H9 (cell line): Measurements from ENCODE around the gene TUBB2A. TPM values are rescaled to one million over a fixed set of nuclear protein-coding genes. Genes with fewer than 3 reads are reported as not detected.
"Not testable (repeated sequence)": the region's sequence is repeated elsewhere in the genome, so short reads cannot be mapped to it uniquely, and the experiment has no call there.

Source experiments
- DNase-seq: peaks from one replicate; pipeline ENCODE4 v3.0.0-alpha.2; 2017
- H2AFZ ChIP-seq: one replicate; pipeline ENCODE4 v1.6.1; 2013; ENCODE audit warnings: mild to moderate bottlenecking, low read length, control low read depth, moderate library complexity
- H2AK5ac ChIP-seq: 2 replicates; pipeline ENCODE4 v1.6.1; 2013; ENCODE audit warnings: low read length, control low read depth, mixed read lengths; ENCODE audit not compliant: insufficient read length
- H2BK120ac ChIP-seq: one replicate; pipeline ENCODE4 v1.6.1; 2013; ENCODE audit warnings: low read depth, mild to moderate bottlenecking, low read length, control low read depth, inconsistent platforms; ENCODE audit not compliant: poor library complexity, severe bottlenecking
- H2BK12ac ChIP-seq: 2 replicates; pipeline ENCODE4 v1.6.1; 2013; ENCODE audit warnings: low read length, control low read depth, mixed read lengths, low read depth; ENCODE audit not compliant: insufficient read length
- H2BK15ac ChIP-seq: 2 replicates; pipeline ENCODE4 v1.6.1; 2013; ENCODE audit warnings: low read depth, low read length, control low read depth
- H2BK20ac ChIP-seq: one replicate; pipeline ENCODE4 v1.6.1; 2013; ENCODE audit warnings: low read depth, mild to moderate bottlenecking, low read length, control low read depth, inconsistent platforms; ENCODE audit not compliant: poor library complexity, severe bottlenecking
- H2BK5ac ChIP-seq: 2 replicates; pipeline ENCODE4 v1.6.1; 2013; ENCODE audit warnings: low read length, control low read depth, mixed read lengths; ENCODE audit not compliant: insufficient read length
- H3K14ac ChIP-seq: 2 replicates; pipeline ENCODE4 v1.6.1; 2013; ENCODE audit warnings: low read length, control low read depth; ENCODE audit not compliant: insufficient read depth
- H3K18ac ChIP-seq: 2 replicates; pipeline ENCODE4 v1.6.1; 2013; ENCODE audit warnings: low read depth, mild to moderate bottlenecking, mixed read lengths, low read length, control low read depth; ENCODE audit not compliant: insufficient read length
- H3K23ac ChIP-seq: 2 replicates; pipeline ENCODE4 v1.6.1; 2013; ENCODE audit warnings: low read length, control low read depth, mixed read lengths, low read depth; ENCODE audit not compliant: insufficient read length
- H3K23me2 ChIP-seq: 2 replicates; pipeline ENCODE4 v1.6.1; 2013; ENCODE audit warnings: low read depth, mild to moderate bottlenecking, mixed read lengths, low read length, control low read depth; ENCODE audit not compliant: insufficient read length, poor library complexity, severe bottlenecking
- H3K27ac ChIP-seq: 2 replicates; pipeline ENCODE4 v1.5.1; 2013; ENCODE audit warnings: low read length, control low read depth, mixed read lengths, low read depth; ENCODE audit not compliant: insufficient read length
- H3K27me3 ChIP-seq: 2 replicates; pipeline ENCODE4 v1.6.1; 2013; ENCODE audit warnings: low read length, control low read depth, inconsistent platforms; ENCODE audit not compliant: insufficient read depth
- H3K4ac ChIP-seq: 2 replicates; pipeline ENCODE4 v1.6.1; 2013; ENCODE audit warnings: low read depth, mild to moderate bottlenecking, control low read depth, inconsistent platforms, low read length, moderate library complexity
- H3K4me1 ChIP-seq: 2 replicates; pipeline ENCODE4 v1.6.1; 2013; ENCODE audit warnings: low read length, control low read depth, inconsistent platforms; ENCODE audit not compliant: insufficient read depth
- H3K4me2 ChIP-seq: 2 replicates; pipeline ENCODE4 v1.6.1; 2013; ENCODE audit warnings: low read length, control low read depth, mixed read lengths; ENCODE audit not compliant: insufficient read length, insufficient read depth
- H3K56ac ChIP-seq: 2 replicates; pipeline ENCODE4 v1.6.1; 2013; ENCODE audit warnings: low read depth, mild to moderate bottlenecking, mixed read lengths, low read length, control low read depth; ENCODE audit not compliant: insufficient read length
- H3K79me1 ChIP-seq: 2 replicates; pipeline ENCODE4 v1.6.1; 2013; ENCODE audit warnings: low read depth, mild to moderate bottlenecking, moderate library complexity, low read length, control low read depth, inconsistent platforms; ENCODE audit not compliant: insufficient read depth, poor library complexity, severe bottlenecking
- H3K79me2 ChIP-seq: 2 replicates; pipeline ENCODE4 v1.6.1; 2013; ENCODE audit warnings: low read length, control low read depth, inconsistent platforms; ENCODE audit not compliant: insufficient read depth
- H3K9ac ChIP-seq: 2 replicates; pipeline ENCODE4 v1.6.1; 2013; ENCODE audit warnings: low read length, control low read depth, mixed read lengths; ENCODE audit not compliant: insufficient read length; ENCODE audit errors: extremely low read depth
- H3K9me3 ChIP-seq: one replicate; pipeline ENCODE4 v1.6.1; 2013; ENCODE audit warnings: low read depth, low read length, inconsistent platforms; ENCODE audit not compliant: control insufficient read depth
- H3T11ph ChIP-seq: one replicate; pipeline ENCODE4 v1.6.1; 2013; ENCODE audit warnings: mild to moderate bottlenecking, low read length, control low read depth, inconsistent platforms
- H4K20me1 ChIP-seq: one replicate; pipeline ENCODE4 v1.6.1; 2013; ENCODE audit not compliant: control insufficient read depth, insufficient read length, insufficient read depth
- H4K5ac ChIP-seq: 2 replicates; pipeline ENCODE4 v1.6.1; 2013; ENCODE audit warnings: low read depth, mild to moderate bottlenecking, mixed read lengths, low read length, control low read depth; ENCODE audit not compliant: insufficient read length
- H4K8ac ChIP-seq: replicated peaks from 2 replicates; pipeline ENCODE4 v1.6.1; 2013; ENCODE audit warnings: low read length, control low read depth, mixed read lengths, low read depth; ENCODE audit not compliant: insufficient read length
- H4K91ac ChIP-seq: 2 replicates; pipeline ENCODE4 v1.6.1; 2013; ENCODE audit warnings: low read depth, mild to moderate bottlenecking, moderate library complexity, mixed read lengths, low read length, control low read depth; ENCODE audit not compliant: insufficient read length
- H3K27ac Mint-ChIP-seq, 3 experiments: 2 replicates in 2 of 3; 3 replicates in 1 of 3; pipeline ENCODE4 v1.8.0; 2020 to 2021; ENCODE audit warnings: mixed read lengths in 3 of 3, mild to moderate bottlenecking in 1 of 3, moderate library complexity in 1 of 3
- H3K27me3 Mint-ChIP-seq: 2 replicates; pipeline ENCODE4 v1.8.0; 2021; ENCODE audit warnings: low read depth, mild to moderate bottlenecking, moderate library complexity, mixed read lengths
- H3K36me3 Mint-ChIP-seq, 3 experiments: 2 replicates in 2 of 3; 3 replicates in 1 of 3; pipeline ENCODE4 v1.8.0; 2020 to 2021; ENCODE audit warnings: low read depth in 3 of 3, mixed read lengths in 3 of 3; ENCODE audit not compliant: insufficient read depth in 1 of 3
- H3K4me1 Mint-ChIP-seq, 2 experiments: 2 replicates each; pipeline ENCODE4 v1.8.0; 2020; ENCODE audit warnings: mixed read lengths in 2 of 2
- H3K4me3 Mint-ChIP-seq, 2 experiments: 2 replicates in 1 of 2; 3 replicates in 1 of 2; pipeline ENCODE4 v1.8.0; 2020 to 2021; ENCODE audit warnings: mild to moderate bottlenecking in 2 of 2, mixed read lengths in 2 of 2, moderate library complexity in 1 of 2
- H3K9me3 Mint-ChIP-seq, 2 experiments: 2 replicates in 1 of 2; 3 replicates in 1 of 2; pipeline ENCODE4 v1.8.0; 2020; ENCODE audit warnings: mild to moderate bottlenecking in 2 of 2, mixed read lengths in 2 of 2, moderate library complexity in 1 of 2
- WGBS: extraction: QIAGEN DNeasy Blood & Tissue Kit; methylation state at CpG from one replicate; pipeline ENCODE4 v1.1.7; 2013; ENCODE audit warnings: missing lambda C conversion rate, low lambda C conversion rate, mixed read lengths; ENCODE audit not compliant: insufficient read length; ENCODE audit errors: extremely low coverage; 5-methylcytosine and 5-hydroxymethylcytosine counted together
- total RNA-seq: library from RNA; stranded (reverse); gene quantifications from 2 replicates; pipeline ENCODE4 v1.2.1, GENCODE V29; 2021

Gene TUBB2A
- total RNA-seq, 1 experiment from 2014 or later, result 258 TPM

DNA sequence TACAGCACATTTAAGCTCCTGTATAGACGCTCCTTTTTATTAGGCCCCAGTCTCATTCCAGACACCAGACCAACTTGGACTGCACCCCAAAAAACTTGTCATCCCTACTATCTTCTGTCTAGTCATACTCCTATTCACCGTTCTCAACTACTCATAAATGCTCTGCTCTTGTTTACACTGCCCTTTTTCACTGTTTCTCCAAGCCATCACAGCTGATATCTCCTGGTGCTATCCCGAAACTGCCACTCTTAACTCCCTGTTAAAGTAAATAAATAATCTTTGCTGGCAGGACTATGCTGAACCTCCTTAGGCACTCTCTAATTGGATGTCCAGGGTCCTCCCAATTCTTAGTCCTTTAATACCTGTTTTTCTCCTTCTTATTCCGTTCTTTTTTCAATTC is 15.4 kb upstream of the TUBB2A start:
- not testable (repeated sequence) for H3K14ac ChIP-seq, H3K27me3 Mint-ChIP-seq, H3K9me3 Mint-ChIP-seq, H3K4me1 ChIP-seq, H3K36me3 Mint-ChIP-seq, H4K91ac ChIP-seq, H3K4ac ChIP-seq, H2BK20ac ChIP-seq, H2BK12ac ChIP-seq, DNase-seq, H3K4me2 ChIP-seq, H4K5ac ChIP-seq, H3K4me3 Mint-ChIP-seq, H2BK15ac ChIP-seq, H3K27me3 ChIP-seq, H4K20me1 ChIP-seq, H3K79me2 ChIP-seq, H2BK5ac ChIP-seq, H2AFZ ChIP-seq, H3K23me2 ChIP-seq, H3T11ph ChIP-seq, H3K56ac ChIP-seq, H3K79me1 ChIP-seq, H3K27ac ChIP-seq, H3K23ac ChIP-seq, H2AK5ac ChIP-seq, H4K8ac ChIP-seq, H3K9ac ChIP-seq, H3K9me3 ChIP-seq, H2BK120ac ChIP-seq, H3K27ac Mint-ChIP-seq, H3K18ac ChIP-seq
- WGBS, result 100% methylated on average over 1 of the region's 4 CpGs
- peaks cover 26 to 40% of the 10 kb centered on the region in 2 experiments for H3K4me1 Mint-ChIP-seq

DNA sequence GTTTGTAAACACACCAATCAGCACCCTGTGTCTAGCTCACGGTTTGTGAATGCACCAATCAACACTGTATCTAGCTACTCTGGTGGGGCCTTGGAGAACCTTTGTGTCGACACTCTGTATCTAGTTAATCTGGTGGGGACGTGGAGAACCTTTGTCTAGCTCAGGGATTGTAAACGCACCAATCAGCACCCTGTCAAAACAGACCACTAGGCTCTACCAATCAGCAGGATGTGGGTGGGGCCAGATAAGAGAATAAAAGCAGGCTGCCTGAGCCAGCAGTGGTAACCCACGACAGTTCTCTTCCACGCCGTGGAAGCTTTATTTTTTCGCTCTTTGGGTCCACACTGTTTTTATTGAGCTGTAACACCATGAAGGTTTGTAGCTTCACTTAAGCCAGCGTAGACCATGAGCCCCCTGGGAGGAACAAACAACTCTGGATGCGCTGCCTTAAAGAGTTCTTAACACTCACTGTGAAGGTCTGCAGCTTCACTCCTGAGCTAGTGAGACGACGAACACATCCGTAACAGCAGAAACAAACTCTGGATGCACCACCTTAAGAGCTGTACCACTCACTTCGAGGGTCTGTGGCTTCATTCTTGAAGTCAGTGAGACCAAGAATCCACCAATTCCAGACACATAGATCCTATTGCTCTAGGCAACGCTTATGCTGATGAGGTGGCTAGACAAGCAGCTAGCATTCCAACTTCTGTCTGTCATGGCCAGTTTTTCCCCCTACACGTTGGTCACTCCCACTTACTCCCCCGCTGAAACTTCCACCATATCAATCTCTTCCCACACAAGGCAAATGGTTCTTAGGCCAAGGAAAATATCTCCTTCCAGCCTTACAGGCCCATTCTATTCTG is 14.2 kb upstream of the TUBB2A start:
- not testable (repeated sequence) for H3K27me3 Mint-ChIP-seq, H3K4ac ChIP-seq, H4K5ac ChIP-seq, H3K9me3 ChIP-seq, H2AK5ac ChIP-seq, H3K23me2 ChIP-seq, H3K36me3 Mint-ChIP-seq, H2BK5ac ChIP-seq, H3K4me2 ChIP-seq, H4K8ac ChIP-seq, H4K91ac ChIP-seq, H2BK120ac ChIP-seq, DNase-seq, H3K9ac ChIP-seq, H3K4me3 Mint-ChIP-seq, H2AFZ ChIP-seq, H3T11ph ChIP-seq, H2BK12ac ChIP-seq, H2BK15ac ChIP-seq, H3K56ac ChIP-seq, H2BK20ac ChIP-seq, H3K27ac Mint-ChIP-seq, H3K27me3 ChIP-seq, H3K79me2 ChIP-seq, H3K4me1 ChIP-seq, H3K9me3 Mint-ChIP-seq, H3K27ac ChIP-seq, H3K18ac ChIP-seq, H3K23ac ChIP-seq, H3K79me1 ChIP-seq, H3K14ac ChIP-seq, H4K20me1 ChIP-seq
- WGBS, result no CpG with 5 or more reads among the region's 17 CpGs
- H3K4me1 Mint-ChIP-seq, result peaks cover 37 to 38% of the 10 kb centered on the region in 2 experiments
